Stomach (tissue), 9 donors: Measurements from ENCODE around the gene DDOST. TPM values are rescaled to one million over a fixed set of nuclear protein-coding genes. Genes with fewer than 3 reads are reported as not detected.

ENCODE experiments used
- DNase-seq, 2 donors: peaks; one replicate each; pipeline versions ENCODE4 v3.0.0 to v3.0.0-alpha.2; 2013 to 2019
- H3K27ac ChIP-seq, 5 donors: fragments of 200-600 bp in 4 of 5; sonication (generic) in 4 of 5; one replicate each; pipeline ENCODE4 v1.5.1; 2013 to 2019; ENCODE audit warnings: mild to moderate bottlenecking in 1 of 5, moderate library complexity in 1 of 5
- H3K27me3 ChIP-seq, 3 donors: fragments of 200-600 bp; sonication (generic); one replicate each; pipeline ENCODE4 v1.5.1; 2017 to 2019; ENCODE audit warnings: mixed run types in 1 of 3
- H3K36me3 ChIP-seq, 4 donors: fragments of 200-600 bp; sonication (generic); 1 replicate in 3 of 4; 2 replicates in 1 of 4; pipeline ENCODE4 v1.5.1; 2016 to 2019
- H3K4me1 ChIP-seq, 4 donors: fragments of 200-600 bp; sonication (generic); one replicate each; pipeline ENCODE4 v1.5.1; 2016 to 2019
- H3K4me3 ChIP-seq, 4 donors: fragments of 200-600 bp; sonication (generic) in 3 of 4; one replicate each; pipeline ENCODE4 v1.5.1; 2016 to 2019; ENCODE audit warnings: mild to moderate bottlenecking in 1 of 4
- H3K9me3 ChIP-seq, 4 donors: fragments of 200-600 bp; sonication (generic); one replicate each; pipeline ENCODE4 v1.5.1; 2016 to 2019
- CTCF ChIP-seq, 7 experiments: fragments of 450-650 bp in 4 of 7; fragments of 200-600 bp in 3 of 7; sonication (generic) in 3 of 7; IDR thresholded peaks; one replicate each; pipeline ENCODE4 v1.5.1; 2016 to 2019; ENCODE audit warnings: antibody characterized with exemption in 7 of 7, control low read depth in 2 of 7, mild to moderate bottlenecking in 1 of 7
- EP300 ChIP-seq: sonication (generic); formaldehyde crosslinking; IDR thresholded peaks from one replicate; pipeline ENCODE4 v1.6.1; 2017; ENCODE audit warnings: antibody characterized with exemption
- POLR2A ChIP-seq, 4 donors: fragments of 450-650 bp; IDR thresholded peaks; one replicate each; pipeline ENCODE4 v1.6.1; 2016; ENCODE audit warnings: antibody characterized with exemption in 4 of 4, control low read depth in 2 of 4, mild to moderate bottlenecking in 1 of 4, moderate library complexity in 1 of 4
- POLR2AphosphoS5 ChIP-seq, 3 donors: sonication (generic); formaldehyde crosslinking; IDR thresholded peaks; one replicate each; pipeline ENCODE4 v1.6.1; 2016; ENCODE audit warnings: antibody characterized with exemption in 3 of 3
- WGBS, 5 donors: extraction: QIAGEN DNeasy Blood & Tissue Kit in 3 of 5; methylation state at CpG; one replicate each; pipeline versions ENCODE4 v1.1.5 to v1.1.7; 2013 to 2018; 5-methylcytosine and 5-hydroxymethylcytosine counted together
- intact Hi-C: fragments of 100-400 bp; cut with DNase I; formaldehyde crosslinking; loops from one replicate; pipeline ENCODE4 v1.15.1; 2023; ENCODE audit warnings: low total_unique reads
- polyA plus RNA-seq, 3 donors: library from polyadenylated mRNA; stranded (reverse); fragments of 200-250 nt; gene quantifications; one replicate each; pipeline ENCODE4 v1.2.3, GENCODE V29; 2013
- total RNA-seq, 5 donors: library from RNA; depleted of rRNA; stranded (reverse); fragments of >200 nt; gene quantifications; one replicate each; pipeline versions ENCODE4 v1.1.0 to v1.2.3, GENCODE V29; 2014 to 2016
- donor health status: healthy with polysubstance abuse.
- donor health status: Bipolar disorder and iron deficiency.
- donor health status: healthy.

DDOST gene
- total and polyA plus RNA-seq, 8 donors = 38.5 to 227 (median 97.9) TPM

DNA sequence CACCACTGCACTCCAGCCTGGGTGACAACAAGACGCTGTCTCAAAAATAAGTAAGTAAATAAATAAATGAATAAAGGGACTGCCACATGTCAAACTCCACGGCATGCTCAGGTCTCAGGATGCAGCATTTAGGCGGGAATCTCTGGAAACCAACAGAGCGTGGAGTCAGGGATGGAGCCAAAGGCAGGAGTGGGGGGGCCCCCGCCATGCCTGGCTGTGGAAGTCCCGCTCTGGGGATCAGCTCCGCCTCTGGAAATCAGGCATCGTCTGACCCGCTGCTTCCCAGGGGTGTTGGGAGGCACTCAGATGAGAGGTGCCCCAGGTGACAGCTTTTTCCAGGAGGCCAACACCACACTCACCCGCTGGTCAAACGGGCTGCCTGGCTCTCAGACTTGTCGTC is 36.4 kb upstream of the DDOST start:
- WGBS, 5 donors = 76 to 90% (median 80%) methylated on average over 9 to 12 of the region's 12 CpGs
- Histone ChIP-seq H3K36me3 (no peaks in the 10 kb centered on the region), H3K4me1 (peaks cover 0 to 16% (median 13%) of the 10 kb centered on the region in 4 donors), H3K4me3 (no peak overlapping the region), H3K27ac (peak overlapping the region in 1 of 5 donors; percentile 86), H3K9me3 (no peaks in the 10 kb centered on the region), H3K27me3 (no peaks in the 10 kb centered on the region)
- intact Hi-C loops = loop anchor here (10.0 kb wide), 2 partner anchors 277 to 497 kb away; no protein-coding TSS in a partner anchor
- no peak for TF ChIP-seq CTCF (IDR thresholded peaks at IDR 0.05)
- no peak for TF ChIP-seq POLR2AphosphoS5 (IDR thresholded peaks at IDR 0.05)
- no peak for TF ChIP-seq EP300
- TF ChIP-seq POLR2A (IDR thresholded peaks at IDR 0.05) = no peak
- no peak for DNase-seq

GRCh38 chr1:20696397-20697333 is 35.5 kb upstream of the DDOST start:
- H3K4me1 ChIP-seq = peaks cover 0 to 16% (median 13%) of the 10 kb centered on the region in 4 donors
- intact Hi-C loops = loop anchor here (10.0 kb wide), 2 partner anchors 278 to 498 kb away; no protein-coding TSS in a partner anchor
- no peaks in the 10 kb centered on the region for H3K27me3 ChIP-seq
- no peaks in the 10 kb centered on the region for H3K36me3 ChIP-seq
- DNase-seq = peak; percentile 80 to 96
- peak overlapping the region; percentile 56 to 69 (median 60) for H3K4me3 ChIP-seq
- H3K27ac ChIP-seq = peak overlapping the region; percentile 37 to 86 (median 79)
- H3K9me3 ChIP-seq = peaks cover 0 to 4% (median 0%) of the 10 kb centered on the region in 4 donors
- WGBS, 5 donors = 1 to 2% (median 2%) methylated on average over 37 to 46 of the region's 46 CpGs
- peak in 5 of 7 experiments; percentile 71 to 94 (median 77) for TF ChIP-seq CTCF (IDR thresholded peaks at IDR 0.05)
- TF ChIP-seq POLR2AphosphoS5 (IDR thresholded peaks at IDR 0.05) = peak in 1 of 3 donors; percentile 48
- no peak for TF ChIP-seq POLR2A (IDR thresholded peaks at IDR 0.05)

DNA sequence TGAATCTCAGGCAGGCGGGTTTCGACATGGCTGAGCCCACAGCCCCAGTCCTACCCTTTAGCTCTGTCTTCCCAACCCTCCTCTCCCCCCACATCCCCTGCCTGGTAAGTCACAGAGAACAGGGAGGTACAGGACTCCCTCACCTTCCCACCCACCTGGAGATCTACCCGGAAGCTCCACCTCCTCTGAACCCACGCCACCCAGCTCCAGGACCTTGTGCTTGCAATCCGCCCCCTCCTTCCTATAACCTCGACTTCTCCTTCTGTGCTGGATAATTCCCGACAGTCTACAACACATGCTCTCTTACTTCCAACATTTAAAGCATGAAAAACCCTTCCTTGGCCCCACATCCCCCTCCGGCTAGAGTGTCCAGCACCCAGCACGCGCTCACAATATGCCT is 34.3 kb upstream of the DDOST start:
- Histone ChIP-seq H3K27ac (no peak overlapping the region), H3K27me3 (no peaks in the 10 kb centered on the region), H3K4me1 (peaks cover 0 to 16% (median 13%) of the 10 kb centered on the region in 4 donors), H3K9me3 (peaks cover 0 to 5% (median 0%) of the 10 kb centered on the region in 4 donors), H3K4me3 (no peak overlapping the region), H3K36me3 (no peaks in the 10 kb centered on the region)
- WGBS, 5 donors = 83 to 87% (median 83%) methylated on average over 10 of the region's 10 CpGs
- no peak for DNase-seq
- intact Hi-C loops = loop anchor here (10.0 kb wide), 2 partner anchors 279 to 499 kb away; no protein-coding TSS in a partner anchor
- TF ChIP-seq CTCF (IDR thresholded peaks at IDR 0.05) = no peak
- no peak for TF ChIP-seq POLR2A (IDR thresholded peaks at IDR 0.05)
- no peak for TF ChIP-seq EP300

DNA sequence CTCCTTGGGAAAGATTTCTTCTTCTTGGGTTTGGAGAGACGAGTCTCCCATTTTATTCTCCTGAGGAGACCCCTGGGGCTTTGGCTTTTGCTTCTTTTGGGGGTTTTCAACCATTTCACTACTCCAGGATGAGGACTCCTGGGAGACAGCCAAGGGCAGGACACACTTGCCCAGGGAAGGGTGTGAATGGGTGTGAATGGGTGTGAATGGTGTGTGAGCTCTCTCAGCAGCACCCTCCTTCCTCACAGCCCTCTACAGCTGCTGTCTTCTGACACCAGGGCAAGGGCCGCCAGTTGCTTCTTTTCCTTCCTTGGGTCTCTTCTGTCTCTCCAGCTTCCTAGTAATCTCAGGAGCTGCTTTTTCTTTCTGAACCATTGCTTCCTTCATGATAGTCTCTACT is 32.5 kb upstream of the DDOST start:
- intact Hi-C loops = loop anchor here (10.0 kb wide), 2 partner anchors 281 to 501 kb away; no protein-coding TSS in a partner anchor
- no peak overlapping the region for H3K27ac ChIP-seq
- H3K36me3 ChIP-seq = no peaks in the 10 kb centered on the region
- DNase-seq = no peak
- no peak for TF ChIP-seq POLR2A (IDR thresholded peaks at IDR 0.05)
- TF ChIP-seq POLR2AphosphoS5 (IDR thresholded peaks at IDR 0.05) = no peak
- no peak for TF ChIP-seq EP300
- TF ChIP-seq CTCF (IDR thresholded peaks at IDR 0.05) = no peak
- peaks cover 0 to 16% (median 13%) of the 10 kb centered on the region in 4 donors for H3K4me1 ChIP-seq
- no peak overlapping the region for H3K4me3 ChIP-seq
- H3K9me3 ChIP-seq = peaks cover 0 to 5% (median 0%) of the 10 kb centered on the region in 4 donors
- no peaks in the 10 kb centered on the region for H3K27me3 ChIP-seq
- WGBS, 5 donors = 64 to 86% (median 80%) methylated on average over 2 of the region's 2 CpGs
